ENCODE data around the gene RAB6B. TPM values are rescaled to one million over a fixed set of nuclear protein-coding genes. Genes with fewer than 3 reads are reported as not detected.

RAB6B gene
- total RNA-seq, 2 experiments from 2014 or later: 1.7 to 2.0 TPM

DNA sequence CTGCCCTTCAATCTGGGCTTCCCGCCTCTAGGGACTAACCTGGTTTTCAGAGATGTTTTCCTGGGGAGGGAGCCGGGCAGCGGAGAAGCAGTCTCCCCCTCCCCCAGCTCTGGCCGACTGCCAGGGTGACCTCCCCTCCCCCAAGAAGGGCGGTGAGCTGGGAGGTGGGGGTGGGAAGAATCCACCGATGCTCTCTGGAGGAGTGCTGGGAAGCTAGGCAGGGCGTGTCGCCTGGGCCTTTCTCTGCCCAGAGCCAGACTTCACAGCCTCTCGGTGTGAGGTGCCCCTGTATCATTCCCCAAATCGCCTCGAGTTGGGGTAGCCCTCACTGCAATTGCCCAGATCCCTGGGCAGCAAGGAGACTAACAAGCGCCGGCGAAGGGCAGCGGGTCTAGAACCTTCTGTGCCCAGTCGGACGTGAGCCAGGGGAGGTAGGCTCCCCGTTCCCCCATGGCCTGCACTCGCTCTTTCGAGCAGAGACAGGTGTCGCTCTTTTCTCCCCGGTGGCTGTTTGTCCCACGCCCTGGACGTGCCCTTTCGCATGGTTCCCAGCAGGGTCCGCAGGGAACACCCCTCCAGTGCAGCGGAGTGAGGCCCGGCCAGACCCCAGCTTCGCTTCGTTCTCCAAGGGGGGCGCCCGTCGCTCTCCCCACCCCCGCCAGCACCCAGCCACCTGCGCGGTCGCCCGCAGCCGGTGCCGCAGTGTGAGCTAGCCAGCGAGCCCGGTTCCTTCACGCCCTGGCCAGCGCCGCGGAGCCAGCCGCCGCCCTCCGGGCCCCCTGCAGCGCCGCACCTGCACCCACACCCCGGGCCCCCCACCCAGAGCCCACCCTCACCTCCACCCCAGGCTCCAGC is 1.1 kb downstream of the RAB6B start:
- POLR2A ChIA-PET: interaction anchor here (0.5 kb wide), 1 partner anchor 19 kb away, joined by 3 read pairs; no protein-coding TSS in a partner anchor
- CTCF ChIA-PET: no interaction called here
- no peak overlapping the region for H3K27ac Mint-ChIP-seq

DNA sequence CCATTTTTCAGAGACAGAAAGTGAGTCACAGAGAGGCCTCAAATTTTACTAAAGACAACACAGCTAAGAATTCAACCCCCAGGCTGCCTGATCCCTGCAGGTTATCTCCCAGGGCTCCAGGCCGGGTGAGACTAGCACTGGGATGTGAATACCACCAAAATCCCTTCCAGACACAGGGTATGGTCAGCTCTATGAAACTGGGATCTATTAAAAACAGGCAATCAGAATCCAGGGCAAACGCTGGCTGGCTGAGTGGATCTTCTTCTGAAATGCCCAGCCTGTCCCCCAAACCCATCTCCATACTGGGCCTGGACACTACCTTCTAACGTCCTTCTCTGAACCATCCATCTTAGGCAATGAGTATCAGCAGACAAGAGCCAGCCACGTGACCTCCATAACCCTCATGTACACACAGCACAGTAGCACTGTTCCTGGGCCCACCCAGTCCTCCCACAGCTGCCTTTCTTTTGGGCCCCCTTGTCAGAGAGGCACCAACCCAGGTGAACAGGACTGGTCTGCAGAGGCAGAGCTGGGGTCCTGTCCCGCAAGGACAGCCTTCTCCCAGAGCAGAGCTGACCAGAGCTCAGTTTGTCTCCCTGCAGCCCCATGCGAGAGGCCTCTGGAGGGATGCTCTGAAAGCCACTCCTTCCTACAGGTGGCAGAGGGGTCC is 1.9 kb downstream of the RAB6B start:
- peaks cover 35% of the 10 kb centered on the region for H3K27me3 Mint-ChIP-seq
- intact Hi-C loops (cut with micrococcal nuclease): no loop called here
- H3K9me3 Mint-ChIP-seq: no peaks in the 10 kb centered on the region
- TF ChIP-seq CTCF (IDR thresholded peaks at IDR 0.05): no peak
- H3K36me3 Mint-ChIP-seq (ENCODE audit: low read depth): no peaks in the 10 kb centered on the region
- no peak overlapping the region for H3K27ac Mint-ChIP-seq
- ChIA-PET CTCF (interaction anchor here (1.0 kb wide), 2 partner anchors 21 to 229 kb away, joined by 3 read pairs; no protein-coding TSS in a partner anchor), POLR2A (interaction anchor here (0.5 kb wide), 1 partner anchor 20 kb away, joined by 3 read pairs; no protein-coding TSS in a partner anchor)
- H3K4me1 Mint-ChIP-seq (ENCODE audit: low read depth): peaks cover 2% of the 10 kb centered on the region
- no peak for DNase-seq
- no peak for ATAC-seq
- no peak overlapping the region for H3K4me3 Mint-ChIP-seq

More for the DNA sequence above, 1.1 kb downstream of the RAB6B start:
- no peaks in the 10 kb centered on the region for H3K9me3 Mint-ChIP-seq
- H3K4me3 Mint-ChIP-seq: no peak overlapping the region
- no peak for ATAC-seq
- peaks cover 2% of the 10 kb centered on the region for H3K4me1 Mint-ChIP-seq (ENCODE audit: low read depth)
- no peaks in the 10 kb centered on the region for H3K36me3 Mint-ChIP-seq (ENCODE audit: low read depth)
- peaks cover 35% of the 10 kb centered on the region for H3K27me3 Mint-ChIP-seq
- no peak for DNase-seq
- no peak for TF ChIP-seq CTCF (IDR thresholded peaks at IDR 0.05)
- intact Hi-C loops (cut with micrococcal nuclease): no loop called here

DNA sequence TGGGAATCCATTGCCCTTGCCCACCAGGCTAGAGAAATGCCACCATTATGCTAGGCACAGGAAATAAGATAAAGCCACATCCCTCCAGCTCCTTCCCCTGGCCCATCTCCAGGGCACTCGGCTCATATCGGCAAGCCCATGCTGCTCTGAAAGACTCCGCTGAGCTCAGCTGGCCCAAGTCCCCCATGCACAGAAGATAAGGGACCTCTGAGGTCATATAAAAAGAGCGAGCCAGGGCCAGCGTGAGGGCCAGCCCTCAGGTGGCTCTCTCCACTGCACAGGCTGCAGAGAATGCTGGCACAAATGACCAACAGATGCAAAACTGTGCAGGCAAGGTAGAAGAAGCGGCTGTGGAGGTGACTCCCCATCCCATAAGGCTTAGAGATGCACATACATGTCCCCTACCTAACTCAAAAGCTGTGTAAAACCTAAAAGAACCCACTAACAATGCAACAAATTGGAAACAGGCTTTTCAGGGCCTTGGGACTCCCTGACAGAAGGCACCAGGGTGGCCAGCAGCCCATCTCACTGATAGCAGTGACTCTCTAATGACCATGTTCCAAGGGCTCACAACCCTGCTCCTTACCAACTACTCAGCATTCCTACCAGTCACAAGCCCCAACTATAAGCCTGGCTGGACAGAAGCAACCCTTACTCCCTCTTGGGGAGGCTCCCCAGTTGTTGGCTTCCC is 3.0 kb downstream of the RAB6B start:
- H3K27ac Mint-ChIP-seq: no peak overlapping the region
- CTCF ChIA-PET: interaction anchor here (1.0 kb wide), 2 partner anchors 20 to 228 kb away, joined by 3 read pairs; no protein-coding TSS in a partner anchor
- intact Hi-C loops (cut with micrococcal nuclease): no loop called here
- peaks cover 2% of the 10 kb centered on the region for H3K4me1 Mint-ChIP-seq (ENCODE audit: low read depth)
- no peak for TF ChIP-seq CTCF (IDR thresholded peaks at IDR 0.05)
- H3K27me3 Mint-ChIP-seq: peaks cover 32% of the 10 kb centered on the region
- no peaks in the 10 kb centered on the region for H3K9me3 Mint-ChIP-seq
- POLR2A ChIA-PET: no interaction called here
- ATAC-seq (no peak), DNase-seq (no peak)
- H3K36me3 Mint-ChIP-seq (ENCODE audit: low read depth): no peaks in the 10 kb centered on the region
- no peak overlapping the region for H3K4me3 Mint-ChIP-seq

DNA sequence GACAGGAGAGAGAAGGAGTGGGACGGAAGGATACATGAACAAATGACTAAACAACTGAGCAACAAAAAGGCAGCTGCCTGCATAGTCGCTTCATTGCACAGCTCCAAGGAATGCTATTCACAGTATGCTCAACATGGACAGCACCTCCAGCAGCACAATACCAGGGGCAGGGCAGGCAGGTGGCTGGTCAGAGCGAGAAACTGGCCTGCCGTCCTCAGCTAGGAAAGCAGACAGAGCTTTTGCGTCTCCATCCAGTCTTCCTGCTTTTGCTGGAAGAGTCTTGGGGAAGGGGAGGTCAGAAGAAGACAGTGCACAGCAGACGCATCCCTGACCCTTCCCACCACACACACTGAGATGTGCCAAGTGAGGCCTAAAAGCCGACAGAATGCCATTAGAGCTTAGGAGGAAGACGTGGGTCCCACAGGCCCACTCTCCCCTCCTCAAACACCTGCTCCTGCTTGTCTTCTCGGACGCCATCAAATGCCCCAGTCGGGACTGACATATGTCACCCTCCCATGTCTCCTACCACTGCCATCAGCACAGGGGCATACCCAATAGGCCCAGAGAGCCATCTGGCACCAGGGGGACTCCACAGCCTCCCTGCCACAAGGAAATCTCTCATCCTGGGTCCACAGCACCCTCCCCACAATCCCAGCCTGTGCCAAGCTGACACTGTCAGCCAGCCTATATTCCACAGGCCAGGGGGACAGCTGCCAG is 3.9 kb downstream of the RAB6B start:
- ChIA-PET CTCF (no interaction called here), POLR2A (no interaction called here)
- no peak for DNase-seq
- no peak overlapping the region for H3K27ac Mint-ChIP-seq
- TF ChIP-seq CTCF (IDR thresholded peaks at IDR 0.05): no peak
- no peaks in the 10 kb centered on the region for H3K36me3 Mint-ChIP-seq (ENCODE audit: low read depth)
- intact Hi-C loops (cut with micrococcal nuclease): no loop called here
- peaks cover 30% of the 10 kb centered on the region for H3K27me3 Mint-ChIP-seq
- no peak for ATAC-seq
- H3K4me3 Mint-ChIP-seq: no peak overlapping the region
- H3K9me3 Mint-ChIP-seq: no peaks in the 10 kb centered on the region
- H3K4me1 Mint-ChIP-seq (ENCODE audit: low read depth): peaks cover 2% of the 10 kb centered on the region

All from activated CD8-positive, alpha-beta T cell treated with anti-CD3 and anti-CD28 coated beads for 36 hours (primary cell).